H54 (cell line): ENCODE data around the gene AEBP1.

Source experiments
- DNase-seq: peaks from one replicate; pipeline ENCODE4 v3.0.0; 2011; ENCODE audit warnings: low spot score, mixed read lengths; ENCODE audit not compliant: insufficient read length
- FAIRE-seq: peaks from 3 replicates; lab custom pipeline; 2011; peaks lifted over from hg19 to GRCh38; lab: Jason Lieb, UNC
- POLR2A ChIP-seq: IDR thresholded peaks from 2 replicates; pipeline ENCODE4 v1.6.1; 2011; ENCODE audit warnings: low read depth, mild to moderate bottlenecking, low read length

Gene AEBP1

GRCh38 chr7:44075296-44076075 lies 28.7 kb upstream of the AEBP1 start:
- TF ChIP-seq POLR2A, result no peak
- DNase-seq, result no peak
- no peak for FAIRE-seq

- FAIRE-seq (no peak), DNase-seq (no peak)
- no peak for TF ChIP-seq POLR2A
These were observed 27.8 kb upstream of the AEBP1 start for GRCh38 chr7:44076101-44076895.

GRCh38 chr7:44077061-44077460 lies 27.1 kb upstream of the AEBP1 start:
- FAIRE-seq, result no peak
- no peak for DNase-seq
- TF ChIP-seq POLR2A, result no peak

- DNase-seq, result no peak
- no peak for FAIRE-seq
- TF ChIP-seq POLR2A, result no peak
These were observed 26.5 kb upstream of the AEBP1 start for GRCh38 chr7:44077681-44078091.

- DNase-seq (no peak), FAIRE-seq (no peak)
- no peak for TF ChIP-seq POLR2A
These were observed 25.6 kb upstream of the AEBP1 start for GRCh38 chr7:44078521-44078920.

GRCh38 chr7:44079331-44080021 lies 24.7 kb upstream of the AEBP1 start:
- DNase-seq, result no peak
- no peak for FAIRE-seq
- no peak for TF ChIP-seq POLR2A

GRCh38 chr7:44080118-44080517 lies 24.0 kb upstream of the AEBP1 start:
- no peak for TF ChIP-seq POLR2A
- FAIRE-seq (no peak), DNase-seq (no peak)

- no peak for TF ChIP-seq POLR2A
- no peak for FAIRE-seq
- DNase-seq, result no peak
These were observed 23.4 kb upstream of the AEBP1 start for GRCh38 chr7:44080686-44081265.

GRCh38 chr7:44081266-44081748 lies 22.8 kb upstream of the AEBP1 start:
- no peak for DNase-seq
- no peak for TF ChIP-seq POLR2A
- FAIRE-seq, result no peak

GRCh38 chr7:44082541-44083207 lies 21.5 kb upstream of the AEBP1 start:
- DNase-seq (peak; percentile 97), FAIRE-seq (no peak)
- TF ChIP-seq POLR2A, result peak; percentile 89

GRCh38 chr7:44083796-44084195 lies 20.3 kb upstream of the AEBP1 start:
- no peak for TF ChIP-seq POLR2A
- FAIRE-seq (no peak), DNase-seq (no peak)

GRCh38 chr7:44084701-44085100 lies 19.4 kb upstream of the AEBP1 start:
- TF ChIP-seq POLR2A, result no peak
- DNase-seq (no peak), FAIRE-seq (no peak)

- DNase-seq (no peak), FAIRE-seq (no peak)
- no peak for TF ChIP-seq POLR2A
These were observed 18.6 kb upstream of the AEBP1 start for GRCh38 chr7:44085546-44085945.
